GM21825 (cell line): ENCODE results near the gene TNK2.
"Not testable (repeated sequence)": the region's sequence is repeated elsewhere in the genome, so short reads cannot be mapped to it uniquely, and the experiment has no call there.

Experiments used
- ATAC-seq: cut with Tn5 transposase; IDR thresholded peaks from one replicate; pipeline ENCODE4 v1.9.1; 2021; ENCODE audit warnings: mild to moderate bottlenecking, moderate library complexity; ENCODE audit not compliant: unreplicated experiment

TNK2 gene

DNA sequence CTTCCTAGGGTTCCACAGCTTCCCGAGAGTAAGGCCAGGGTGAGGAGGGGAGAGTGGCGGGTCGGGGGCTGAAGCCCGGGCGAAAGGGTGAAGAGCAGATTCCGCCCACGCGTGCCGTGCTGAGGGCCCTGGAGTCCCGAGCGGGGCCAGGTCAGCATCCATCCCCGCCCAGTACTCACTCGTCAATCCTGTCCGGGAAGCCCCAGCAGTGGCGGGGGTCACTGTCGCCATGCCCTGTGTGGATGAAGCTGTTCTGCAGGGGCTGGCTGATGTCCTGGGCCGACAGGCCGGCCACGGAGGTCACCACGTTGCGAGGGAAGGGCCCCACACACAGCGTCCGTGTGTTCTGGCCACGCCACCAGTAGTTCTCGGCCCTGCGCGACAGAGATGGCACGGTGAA lies 36.3 kb downstream of the TNK2 start:
- ATAC-seq, result no peak

DNA sequence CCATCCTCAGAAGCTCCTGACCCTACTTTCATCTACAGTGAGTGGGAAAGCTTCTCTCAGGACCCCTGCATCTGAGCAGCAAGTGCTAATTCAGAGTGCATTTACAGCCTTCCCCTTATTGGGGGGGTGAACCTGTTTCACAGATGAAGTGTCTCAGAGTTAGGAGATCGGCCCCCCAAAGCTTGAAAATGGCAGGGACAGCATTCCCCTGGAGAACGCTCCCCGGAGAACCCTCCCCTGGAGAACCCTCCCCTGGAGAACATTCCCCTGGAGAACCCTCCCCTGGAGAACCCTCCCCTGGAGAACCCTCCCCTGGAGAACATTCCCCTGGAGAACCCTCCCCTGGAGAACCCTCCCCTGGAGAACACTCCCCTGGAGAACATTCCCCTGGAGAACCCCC lies 36.7 kb downstream of the TNK2 start:
- not testable (repeated sequence) for ATAC-seq

DNA sequence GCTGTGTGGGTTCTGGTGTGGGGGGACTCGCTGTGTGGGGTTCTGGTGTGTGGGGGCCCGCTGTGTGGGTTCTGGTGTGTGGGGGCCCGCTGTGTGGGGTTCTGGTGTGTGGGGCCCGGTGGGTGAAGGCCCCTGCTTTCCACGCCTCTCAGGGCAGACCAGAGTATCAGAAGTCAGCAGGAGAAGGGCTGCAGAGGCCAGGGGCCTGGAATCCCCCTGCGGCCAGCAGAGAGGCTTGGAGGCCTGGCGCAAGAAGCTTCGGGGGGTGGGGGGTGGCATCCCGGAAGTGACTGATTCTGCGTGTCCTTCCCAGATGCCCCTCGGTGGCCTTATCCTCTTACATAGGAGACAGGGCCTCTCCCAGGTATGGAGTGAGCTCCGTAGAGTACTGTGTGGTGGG lies 37.4 kb downstream of the TNK2 start:
- no peak for ATAC-seq

DNA sequence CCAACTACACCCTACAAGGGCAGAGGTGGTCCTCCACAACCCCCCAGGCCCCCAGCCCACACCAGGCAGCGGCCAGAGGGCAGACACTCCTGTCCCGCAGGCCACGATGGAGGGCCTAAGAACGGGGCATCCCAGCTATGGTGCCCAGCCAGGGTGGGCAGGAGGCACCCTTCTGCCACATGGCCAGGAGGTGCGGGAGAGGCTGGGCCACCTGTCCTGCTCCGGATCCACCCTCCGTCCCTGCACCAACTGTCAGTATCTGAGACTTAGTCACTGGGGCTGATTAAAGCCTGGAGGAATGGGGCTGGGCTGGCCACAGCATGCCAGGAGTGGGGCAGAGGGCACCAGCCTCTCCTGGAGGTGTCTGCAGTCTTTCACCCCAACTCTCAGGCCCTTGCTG lies 37.9 kb downstream of the TNK2 start:
- ATAC-seq, result no peak

- ATAC-seq, result no peak
Observed at GRCh38 chr3:195869413-195870001, 38.8 kb downstream of the TNK2 start.

GRCh38 chr3:195868866-195869412 lies 39.4 kb downstream of the TNK2 start:
- no peak for ATAC-seq

GRCh38 chr3:195868336-195868865 lies 40.0 kb downstream of the TNK2 start:
- ATAC-seq, result no peak

DNA sequence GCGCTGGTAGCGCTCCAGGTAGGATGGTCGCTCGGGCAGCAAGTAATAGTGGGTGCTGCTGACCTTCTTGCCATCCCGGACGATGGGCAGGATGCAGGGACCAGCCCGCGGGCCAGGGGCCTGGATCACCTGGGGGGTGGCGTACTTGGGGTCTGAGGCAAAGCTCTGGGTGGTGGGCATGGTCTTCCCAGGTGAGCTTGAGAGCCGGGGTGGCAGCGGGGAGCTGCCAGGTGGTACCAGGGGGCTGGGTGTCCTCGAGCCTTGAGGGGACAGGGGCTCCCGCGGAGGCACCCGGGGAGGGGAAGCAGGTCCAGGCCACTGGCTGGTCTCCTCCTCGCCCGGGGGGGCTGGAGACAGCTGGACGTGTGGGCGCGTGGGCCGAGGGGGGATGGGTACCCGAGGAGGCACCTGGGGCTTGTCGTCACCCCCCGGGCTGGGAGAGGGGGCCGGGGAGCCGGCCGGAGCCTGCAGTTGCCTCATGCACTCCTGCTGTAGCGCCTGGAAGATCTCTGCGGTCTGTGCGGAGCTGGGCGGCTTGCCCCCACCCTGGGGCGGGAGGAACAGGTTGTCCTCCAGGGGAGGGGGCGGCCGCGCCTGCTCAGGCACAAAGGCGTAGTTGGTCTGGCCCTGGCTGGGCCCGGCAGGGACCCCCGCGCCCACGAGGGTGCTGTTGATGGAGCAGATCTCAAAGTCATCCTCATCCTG lies 40.6 kb downstream of the TNK2 start:
- no peak for ATAC-seq

GRCh38 chr3:195866686-195867511 lies 41.5 kb downstream of the TNK2 start:
- ATAC-seq, result no peak

GRCh38 chr3:195865752-195866151 lies 42.6 kb downstream of the TNK2 start:
- ATAC-seq, result no peak

- no peak for ATAC-seq
Observed at GRCh38 chr3:195863121-195864061, 45.0 kb downstream of the TNK2 start.

DNA sequence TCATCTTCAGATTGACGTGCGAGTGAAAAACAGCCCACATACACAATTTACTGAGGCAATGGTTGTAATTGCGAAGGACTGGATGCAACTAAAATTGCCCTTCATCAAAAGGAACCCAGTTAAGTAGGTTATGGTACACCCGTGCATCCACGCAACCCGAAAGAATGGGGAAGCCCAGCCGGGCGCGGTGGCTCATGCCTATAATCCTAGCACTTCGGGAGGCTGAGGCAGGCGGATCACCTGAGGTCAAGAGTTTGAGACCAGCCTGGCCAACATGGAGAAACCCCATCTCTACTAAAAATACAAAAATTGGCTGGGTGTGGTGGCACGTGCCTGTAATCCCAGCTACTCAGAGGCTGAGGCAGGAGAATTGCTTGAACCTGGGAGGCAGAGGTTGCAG lies 46.0 kb downstream of the TNK2 start:
- not testable (repeated sequence) for ATAC-seq

DNA sequence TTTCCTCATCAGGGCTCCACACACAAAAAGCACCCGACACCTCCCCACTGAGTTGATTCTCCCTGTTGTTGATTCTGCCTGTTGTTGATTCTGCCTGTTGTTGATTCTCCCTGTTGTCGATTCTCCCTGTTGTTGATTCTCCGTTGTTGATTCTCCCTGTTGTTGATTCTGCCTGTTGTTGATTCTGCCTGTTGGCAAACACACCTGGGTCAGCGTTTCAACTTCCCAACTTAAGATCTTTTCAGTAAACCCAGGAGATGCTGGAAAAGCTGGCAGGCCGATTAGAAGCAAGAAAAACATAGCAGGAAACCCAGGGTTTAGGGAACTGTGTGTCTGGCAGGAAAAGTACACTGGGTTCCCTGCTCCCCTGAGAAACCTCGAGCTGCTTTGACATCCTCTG lies 47.9 kb downstream of the TNK2 start:
- ATAC-seq, result no peak

- no peak for ATAC-seq
Observed at GRCh38 chr3:195859846-195860411, 48.4 kb downstream of the TNK2 start.

DNA sequence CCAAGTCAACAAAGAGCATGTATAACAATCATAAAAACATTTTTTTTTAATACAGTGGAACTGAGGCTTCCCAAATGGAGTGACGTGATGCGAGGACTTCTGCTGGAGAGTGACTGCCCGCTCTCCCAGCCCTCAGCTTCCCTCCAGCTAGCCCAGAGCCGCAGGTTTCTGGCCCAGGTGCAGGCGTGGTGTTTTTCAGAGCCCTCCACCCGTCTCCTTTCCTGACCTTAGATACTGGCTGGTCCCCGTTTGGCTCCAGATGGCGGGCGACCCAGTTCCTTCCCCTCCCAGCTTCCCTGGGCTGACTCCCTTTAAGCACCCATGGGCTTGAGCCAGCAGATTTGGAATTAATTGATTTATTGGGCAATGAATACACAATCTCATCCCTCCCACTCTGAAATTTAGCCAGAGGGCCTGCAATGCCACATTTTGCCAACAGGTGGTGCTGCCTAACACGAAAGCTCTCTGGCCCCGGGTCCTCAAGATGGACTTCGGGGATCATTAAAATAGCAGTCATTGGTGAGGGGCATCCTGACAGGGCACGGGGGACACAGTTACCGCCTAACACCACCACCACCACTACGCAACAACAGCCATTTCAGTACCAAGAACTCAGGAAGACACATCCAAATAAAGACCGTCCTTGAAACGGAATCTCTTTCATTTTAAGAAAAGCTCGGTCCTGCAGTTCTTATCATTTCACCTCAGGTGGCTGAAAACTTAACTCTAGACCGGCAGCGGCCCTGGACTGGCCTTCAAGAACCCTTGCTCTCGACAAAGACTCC lies 49.1 kb downstream of the TNK2 start:
- no peak for ATAC-seq

- ATAC-seq, result no peak
Observed at GRCh38 chr3:195856410-195857084, 51.8 kb downstream of the TNK2 start.

- ATAC-seq, result no peak
Observed at GRCh38 chr3:195855471-195856409, 52.6 kb downstream of the TNK2 start.
